Measurements from ENCODE around the gene MEIS2.

- TF ChIP-seq CTCF (conservative IDR thresholded peaks at IDR 0.05; ENCODE audit: low read depth, low read length) (no peak), EZH2 (IDR thresholded peaks at IDR 0.05; ENCODE audit: low read length, unreplicated experiment) (no peak), EZH2phosphoT487 (IDR thresholded peaks at IDR 0.05; ENCODE audit: borderline replicate concordance, low read length) (no peak)
Measured at GRCh38 chr15:37002041-37002672, 98.2 kb downstream of the MEIS2 start.
